Activated CD4-positive, alpha-beta T cell treated with anti-CD3 and anti-CD28 coated beads, Interleukin-10, Interleukin-2, amounts not matched to agents 100 ng/mL and 50 ng/mL, durations not matched to agents 16 hours and 8 hours (primary cell): ENCODE measurements around the gene TMPRSS15.
"Not testable (repeated sequence)": the region's sequence is repeated elsewhere in the genome, so short reads cannot be mapped to it uniquely, and the experiment has no call there.

Experiments used
- DNase-seq: peaks from one replicate; pipeline ENCODE4 v3.0.0-alpha.2; 2020

The TMPRSS15 gene

GRCh38 chr21:18403735-18404450, at the start of gene TMPRSS15:
Gene TMPRSS15 (minus strand): TSS chr21:18403785. CDS start chr21:18403622, 163 bp downstream.
- DNase-seq: no peak

DNA sequence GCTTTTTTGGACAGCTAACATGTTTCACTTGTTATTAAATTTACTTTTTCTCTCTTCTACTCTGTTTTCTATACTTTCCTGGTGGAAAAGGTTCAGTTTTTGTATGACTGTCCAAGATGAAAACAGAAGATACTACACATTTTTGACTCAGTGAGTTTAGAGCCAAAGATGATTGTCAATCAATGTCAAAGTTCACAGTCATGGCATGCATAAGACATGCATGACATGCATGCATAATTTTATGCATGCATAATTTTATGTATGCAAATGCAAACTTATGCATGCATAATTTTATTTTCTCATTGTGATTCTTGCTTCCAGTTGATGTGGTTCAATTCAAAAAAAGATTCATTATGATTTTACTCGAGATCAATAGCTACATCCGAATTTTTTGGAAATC, 48.1 kb upstream of the TMPRSS15 start:
- DNase-seq: no peak

- no peak for DNase-seq
Observed at GRCh38 chr21:18449605-18450550, 46.3 kb upstream of the TMPRSS15 start.

GRCh38 chr21:18443701-18444100, 40.1 kb upstream of the TMPRSS15 start:
- no peak for DNase-seq

GRCh38 chr21:18443085-18443484, 39.5 kb upstream of the TMPRSS15 start:
- no peak for DNase-seq

DNA sequence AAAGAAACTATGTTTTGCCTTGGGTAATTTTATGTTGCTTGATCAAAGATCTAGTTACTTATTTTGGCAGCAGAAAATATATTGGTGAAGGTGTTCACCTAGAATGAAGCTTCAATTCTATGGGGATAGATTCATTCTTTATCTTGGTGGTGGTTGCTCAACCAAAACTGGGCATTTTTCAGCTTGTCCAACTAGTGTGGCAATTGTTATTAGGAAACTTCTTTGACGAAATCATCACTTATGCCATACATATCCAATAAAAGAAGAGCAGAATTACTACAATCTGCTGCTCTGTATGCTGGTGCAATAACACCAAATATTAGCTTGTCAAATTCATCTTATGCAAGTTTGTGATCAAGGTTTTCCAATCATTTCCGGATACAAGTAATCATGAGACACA, 26.8 kb upstream of the TMPRSS15 start:
- no peak for DNase-seq

- DNase-seq: no peak
Observed at GRCh38 chr21:18424276-18424675, 20.7 kb upstream of the TMPRSS15 start.

DNA sequence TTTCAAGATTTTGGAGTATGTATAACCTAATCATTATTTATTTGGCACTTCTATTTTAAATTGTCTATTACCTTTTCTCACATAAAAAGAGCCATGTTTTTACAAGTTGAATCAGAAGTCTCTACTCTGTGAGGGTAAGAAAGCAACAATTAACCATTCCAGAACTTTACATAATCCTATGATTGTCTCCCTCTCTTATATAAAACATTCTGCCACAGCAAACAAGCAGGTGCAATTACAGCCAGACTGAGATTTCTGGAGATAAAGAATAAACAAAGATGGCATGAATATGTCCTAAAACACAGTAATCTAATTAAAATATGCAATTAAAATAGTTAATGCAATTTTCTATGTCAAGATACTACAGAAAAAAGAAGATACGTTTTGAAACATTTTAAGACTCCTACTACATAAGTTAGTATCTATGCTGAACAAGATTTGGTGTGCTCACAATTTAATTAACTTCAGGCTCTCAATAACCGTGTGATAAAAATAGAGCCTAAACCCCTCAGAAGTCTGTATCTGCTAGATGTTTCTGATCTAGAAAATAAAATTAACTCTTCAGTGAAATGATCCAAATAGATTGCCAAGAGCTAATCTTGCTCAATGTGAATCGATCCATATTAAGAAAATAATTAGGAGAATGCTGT, 13.7 kb upstream of the TMPRSS15 start:
- DNase-seq: no peak

DNA sequence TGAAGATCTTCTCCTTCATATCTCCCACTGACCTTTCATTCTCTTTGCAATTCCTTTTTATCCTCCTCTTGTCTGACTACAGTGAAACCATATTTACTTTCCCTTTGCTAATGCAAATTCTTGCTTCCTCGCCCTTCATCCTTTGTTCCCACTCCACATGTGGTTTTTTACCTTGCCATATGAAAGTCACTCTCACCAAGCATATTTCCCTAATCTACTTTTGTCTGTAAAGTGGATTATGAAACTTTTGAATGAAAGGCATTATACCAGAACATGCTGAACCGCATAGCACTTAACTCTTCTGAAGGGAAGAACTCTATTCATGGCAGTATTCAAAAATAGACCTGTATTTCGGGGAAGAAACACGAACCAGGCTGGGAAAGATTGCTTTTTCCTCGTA, 8.0 kb upstream of the TMPRSS15 start:
- no peak for DNase-seq

- no peak for DNase-seq
Observed at GRCh38 chr21:18409579-18409978, 6.0 kb upstream of the TMPRSS15 start.

DNA sequence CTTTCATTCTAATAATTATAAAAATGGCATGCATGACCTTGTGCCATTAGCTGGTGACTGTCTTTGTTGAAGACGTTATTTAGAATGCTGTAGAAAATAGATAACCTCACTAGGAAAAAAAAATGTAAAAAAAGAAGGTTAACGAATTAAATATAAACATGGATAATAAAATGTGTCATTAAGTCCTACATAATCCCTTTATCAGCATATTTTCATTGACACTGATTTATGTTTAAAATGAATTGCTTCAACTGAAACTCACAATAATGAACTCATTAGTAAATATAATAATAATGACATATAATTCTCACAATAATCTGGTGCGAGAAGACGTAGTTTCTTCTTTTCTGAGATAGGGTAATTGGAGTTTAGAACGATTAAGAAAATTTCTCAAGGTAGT, 4.7 kb downstream of the TMPRSS15 start:
- no peak for DNase-seq

DNA sequence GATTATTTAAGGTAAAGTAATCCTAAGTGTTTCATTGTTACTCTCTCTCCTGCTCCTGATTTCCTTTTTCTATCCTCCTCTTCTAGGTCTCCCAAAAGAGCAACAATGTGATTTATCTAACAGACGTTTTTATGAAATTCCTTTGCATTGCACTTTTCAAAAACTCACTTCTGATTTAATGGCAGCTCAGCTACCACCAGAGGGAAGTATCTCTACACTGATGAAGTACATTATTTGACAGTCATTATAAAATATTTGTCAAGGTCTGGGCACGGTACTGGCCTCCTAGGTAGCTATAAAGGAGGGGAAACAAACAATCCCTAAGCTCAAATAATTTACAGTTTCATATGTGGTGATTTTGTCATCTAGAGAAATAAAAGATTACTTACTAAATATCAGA, 15.6 kb downstream of the TMPRSS15 start:
- DNase-seq: no peak

DNA sequence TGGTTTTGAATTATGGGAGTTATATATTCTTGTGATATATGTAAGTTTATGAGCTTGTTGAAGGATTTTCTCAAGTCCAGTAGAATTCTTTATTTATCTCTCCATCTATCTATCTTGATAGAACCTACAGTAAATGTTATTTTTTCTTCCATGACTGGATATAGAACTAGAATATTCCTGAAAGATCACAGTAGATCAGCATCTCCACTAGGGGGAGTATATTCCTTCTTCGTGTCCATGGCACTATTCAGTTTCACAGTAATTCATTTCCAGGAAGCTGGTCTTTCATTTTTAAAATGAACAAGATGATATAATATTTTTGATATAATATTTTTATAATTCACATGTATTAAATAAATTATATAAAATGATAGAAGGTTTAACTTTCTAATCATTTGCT, 18.8 kb downstream of the TMPRSS15 start:
- DNase-seq: peak; percentile 11

GRCh38 chr21:18382934-18383619, 20.5 kb downstream of the TMPRSS15 start:
- DNase-seq: not testable (repeated sequence)

- DNase-seq: no peak
Observed at GRCh38 chr21:18382141-18382540, 21.4 kb downstream of the TMPRSS15 start.

DNA sequence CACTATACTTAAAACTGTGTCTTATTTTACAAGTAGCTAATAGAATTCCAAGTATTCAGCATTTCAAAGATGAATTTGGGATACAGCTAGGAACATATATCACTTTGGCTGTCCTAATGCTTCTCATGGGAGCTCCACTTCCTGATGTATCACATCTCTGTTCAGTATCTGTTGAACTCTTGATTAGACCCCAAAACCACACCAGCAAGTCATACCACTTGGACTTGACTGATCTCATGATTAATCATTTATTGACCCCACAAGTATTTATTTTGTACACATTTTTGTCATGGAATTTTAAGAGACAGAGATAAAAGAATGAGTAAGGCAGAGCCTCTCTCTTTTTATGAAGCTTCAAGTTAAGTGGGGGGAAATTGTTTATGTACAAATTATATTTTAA, 30.0 kb downstream of the TMPRSS15 start:
- no peak for DNase-seq

DNA sequence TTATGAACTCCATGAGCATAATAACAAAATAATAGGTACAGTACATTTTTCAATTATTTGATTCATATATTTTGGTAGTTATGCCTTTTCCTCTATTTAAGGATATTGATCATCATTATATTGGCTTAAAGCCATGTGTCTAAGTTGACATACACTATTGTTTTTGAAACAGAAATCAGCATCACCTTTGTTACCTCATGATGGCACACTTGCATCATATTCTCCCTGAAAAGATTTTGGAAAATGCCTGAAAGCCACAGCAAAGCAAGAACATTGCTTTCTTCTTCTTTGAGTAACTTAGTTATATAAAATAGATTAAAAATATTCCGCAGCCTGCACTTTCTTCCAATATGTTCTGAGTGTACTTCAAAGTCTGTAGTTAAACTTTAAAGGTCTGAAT, 33.3 kb downstream of the TMPRSS15 start:
- no peak for DNase-seq

GRCh38 chr21:18369115-18369514, 34.5 kb downstream of the TMPRSS15 start:
- peak; percentile 3 for DNase-seq

DNA sequence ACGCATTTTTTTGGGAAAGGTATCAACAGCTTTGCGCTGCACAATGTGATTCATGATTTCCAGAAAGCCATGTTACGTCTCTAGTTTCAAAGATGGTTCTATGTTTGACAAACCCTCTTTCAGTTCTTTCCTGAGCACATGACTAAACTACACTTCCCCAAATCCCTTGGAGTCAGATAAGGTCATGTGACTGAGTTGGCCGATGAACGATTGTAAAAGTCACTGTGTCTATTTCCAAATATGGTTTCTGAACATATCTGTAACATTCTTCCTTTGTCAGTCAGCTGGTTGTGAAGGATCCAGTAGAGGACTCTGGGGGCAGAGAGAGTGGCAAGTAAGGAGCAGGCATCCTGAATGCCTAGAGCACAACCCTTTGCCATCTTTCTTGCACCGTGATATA, 35.4 kb downstream of the TMPRSS15 start:
- no peak for DNase-seq

DNA sequence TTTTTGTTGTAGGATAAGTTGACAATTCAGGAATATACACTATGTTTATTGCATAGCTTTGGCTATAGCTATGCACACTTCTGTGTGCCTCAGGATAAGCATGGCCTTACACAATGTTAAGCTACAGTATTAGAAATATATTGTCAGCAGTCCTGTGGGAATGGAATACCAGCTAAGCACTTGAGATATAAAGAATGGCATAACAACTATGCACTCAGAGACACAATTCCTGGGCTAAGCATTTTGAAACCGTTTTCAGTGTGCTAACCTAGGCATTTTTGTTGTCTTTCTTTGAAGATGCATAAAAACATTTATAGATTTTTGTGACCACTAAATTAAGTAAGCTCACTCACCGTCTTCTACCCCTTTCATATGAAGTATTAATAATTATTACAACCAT, 46.8 kb downstream of the TMPRSS15 start:
- DNase-seq: no peak

GRCh38 chr21:18354947-18355346, 48.6 kb downstream of the TMPRSS15 start:
- DNase-seq: no peak

DNA sequence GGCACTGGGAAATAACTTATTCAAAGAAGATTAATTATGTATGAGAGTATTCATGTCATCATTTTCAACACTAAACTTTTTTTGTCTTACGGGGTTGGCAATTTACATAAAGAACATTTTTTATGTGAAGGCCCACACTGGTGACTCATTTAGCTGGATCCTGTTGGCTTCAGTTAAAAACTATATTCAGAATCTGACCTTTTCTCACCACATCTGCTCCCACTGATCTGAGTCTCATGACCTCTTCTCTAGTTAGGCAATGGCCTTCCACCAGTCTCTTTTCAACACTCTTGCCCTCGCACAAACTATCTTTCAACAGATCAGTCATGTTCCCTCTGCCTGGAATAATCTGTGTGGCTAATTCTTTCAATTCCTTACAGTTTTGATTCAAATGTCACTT, 53.4 kb downstream of the TMPRSS15 start:
- no peak for DNase-seq

DNA sequence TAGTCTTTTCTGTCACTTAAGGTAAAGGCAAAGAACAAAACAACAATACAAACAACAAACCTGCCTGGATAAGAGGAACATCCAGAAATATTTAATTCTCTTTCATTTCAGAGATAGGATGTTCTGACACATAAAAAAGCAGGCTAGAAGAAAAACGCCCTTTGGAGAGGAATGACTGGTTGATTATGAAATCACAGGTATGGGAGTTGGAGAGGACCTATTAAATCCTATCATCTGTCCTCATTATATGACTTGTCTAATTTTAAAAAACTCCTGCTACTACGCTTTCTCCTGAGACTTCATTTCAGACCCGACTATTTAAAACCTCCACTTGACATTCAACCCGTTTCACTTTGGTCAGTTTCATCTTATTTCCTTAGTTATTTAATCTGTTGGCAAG, 54.1 kb downstream of the TMPRSS15 start:
- DNase-seq: no peak
